ENCODE data around the gene NRG3. TPM values are rescaled to one million over a fixed set of nuclear protein-coding genes. Genes with fewer than 3 reads are reported as not detected.

NRG3 gene
- total RNA-seq, 1 donor from 2014 or later = 2.3 TPM

DNA sequence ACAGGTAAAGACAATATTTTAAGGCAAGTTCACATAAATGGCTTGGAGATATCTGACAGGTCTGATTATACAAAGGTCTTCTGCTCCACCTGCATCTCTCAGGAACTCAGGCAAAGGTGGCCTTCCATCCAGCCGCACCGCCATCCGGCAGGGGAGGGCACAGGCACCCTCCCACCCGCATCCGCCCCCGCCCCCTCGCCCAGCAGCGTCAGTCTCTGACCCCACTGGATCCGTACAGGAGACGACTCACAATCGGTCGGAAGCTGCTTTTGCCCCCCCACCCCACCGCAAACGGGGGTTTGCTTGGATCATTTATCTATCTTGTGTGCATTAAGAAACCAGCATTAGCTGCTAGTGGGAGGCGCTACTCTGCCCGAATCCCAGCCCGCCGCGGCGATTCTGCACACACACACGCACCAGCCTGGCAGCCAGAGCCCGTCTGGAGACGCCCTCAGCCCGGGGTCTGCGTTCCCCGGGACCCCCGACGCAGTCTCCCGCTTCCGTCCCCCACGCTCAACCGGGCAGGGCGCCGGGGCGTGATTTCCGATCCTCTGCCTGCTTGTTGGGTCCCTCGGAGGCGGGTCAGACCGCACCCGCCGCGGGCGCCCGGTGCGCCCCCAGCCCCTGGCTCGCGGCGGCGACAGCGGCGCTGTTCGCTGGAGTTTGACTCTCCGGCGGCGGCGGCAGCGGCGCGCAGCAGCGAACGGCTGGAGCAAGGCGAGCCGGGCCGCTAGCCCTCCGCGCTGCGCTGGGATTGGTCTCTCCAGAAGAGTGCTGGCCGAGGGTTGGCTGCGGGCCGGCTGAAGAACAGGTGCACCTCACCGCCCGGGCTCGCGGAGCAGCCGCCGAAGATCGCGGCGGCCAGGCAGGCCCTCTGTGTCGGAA is 820 bp upstream of the NRG3 start:
- TF ChIP-seq, protein P1, sequence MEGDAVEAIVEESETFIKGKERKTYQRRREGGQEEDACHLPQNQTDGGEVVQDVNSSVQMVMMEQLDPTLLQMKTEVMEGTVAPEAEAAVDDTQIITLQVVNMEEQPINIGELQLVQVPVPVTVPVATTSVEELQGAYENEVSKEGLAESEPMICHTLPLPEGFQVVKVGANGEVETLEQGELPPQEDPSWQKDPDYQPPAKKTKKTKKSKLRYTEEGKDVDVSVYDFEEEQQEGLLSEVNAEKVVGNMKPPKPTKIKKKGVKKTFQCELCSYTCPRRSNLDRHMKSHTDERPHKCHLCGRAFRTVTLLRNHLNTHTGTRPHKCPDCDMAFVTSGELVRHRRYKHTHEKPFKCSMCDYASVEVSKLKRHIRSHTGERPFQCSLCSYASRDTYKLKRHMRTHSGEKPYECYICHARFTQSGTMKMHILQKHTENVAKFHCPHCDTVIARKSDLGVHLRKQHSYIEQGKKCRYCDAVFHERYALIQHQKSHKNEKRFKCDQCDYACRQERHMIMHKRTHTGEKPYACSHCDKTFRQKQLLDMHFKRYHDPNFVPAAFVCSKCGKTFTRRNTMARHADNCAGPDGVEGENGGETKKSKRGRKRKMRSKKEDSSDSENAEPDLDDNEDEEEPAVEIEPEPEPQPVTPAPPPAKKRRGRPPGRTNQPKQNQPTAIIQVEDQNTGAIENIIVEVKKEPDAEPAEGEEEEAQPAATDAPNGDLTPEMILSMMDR (IDR thresholded peaks at IDR 0.05) = no peak
- ATAC-seq (peak; percentile 94), DNase-seq (peak; percentile 90)
- H3K4me1 ChIP-seq = peaks cover 7% of the 10 kb centered on the region
- intact Hi-C loops (cut with DNase I) = no loop called here
- no peaks in the 10 kb centered on the region for H3K9me3 ChIP-seq
- H3K27ac ChIP-seq = no peak overlapping the region
- H3K36me3 ChIP-seq = no peaks in the 10 kb centered on the region
- peaks cover 24% of the 10 kb centered on the region for H3K27me3 ChIP-seq
- H3K4me3 ChIP-seq = peak overlapping the region; percentile 45

DNA sequence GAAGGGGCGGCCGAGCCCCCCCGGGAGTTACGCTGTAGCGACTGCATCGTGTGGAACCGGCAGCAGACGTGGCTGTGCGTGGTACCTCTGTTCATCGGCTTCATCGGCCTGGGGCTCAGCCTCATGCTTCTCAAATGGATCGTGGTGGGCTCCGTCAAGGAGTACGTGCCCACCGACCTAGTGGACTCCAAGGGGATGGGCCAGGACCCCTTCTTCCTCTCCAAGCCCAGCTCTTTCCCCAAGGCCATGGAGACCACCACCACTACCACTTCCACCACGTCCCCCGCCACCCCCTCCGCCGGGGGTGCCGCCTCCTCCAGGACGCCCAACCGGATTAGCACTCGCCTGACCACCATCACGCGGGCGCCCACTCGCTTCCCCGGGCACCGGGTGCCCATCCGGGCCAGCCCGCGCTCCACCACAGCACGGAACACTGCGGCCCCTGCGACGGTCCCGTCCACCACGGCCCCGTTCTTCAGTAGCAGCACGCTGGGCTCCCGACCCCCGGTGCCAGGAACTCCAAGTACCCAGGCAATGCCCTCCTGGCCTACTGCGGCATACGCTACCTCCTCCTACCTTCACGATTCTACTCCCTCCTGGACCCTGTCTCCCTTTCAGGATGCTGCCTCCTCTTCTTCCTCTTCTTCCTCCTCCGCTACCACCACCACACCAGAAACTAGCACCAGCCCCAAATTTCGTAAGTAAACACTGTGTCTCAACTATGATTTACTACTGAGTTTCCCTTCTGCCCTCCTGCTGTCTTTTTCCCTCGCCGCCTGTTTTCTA is 666 bp downstream of the NRG3 start:
- Histone ChIP-seq H3K4me3 (peak overlapping the region; percentile 41), H3K4me1 (peaks cover 7% of the 10 kb centered on the region), H3K27me3 (peaks cover 19% of the 10 kb centered on the region), H3K36me3 (no peaks in the 10 kb centered on the region), H3K9me3 (no peaks in the 10 kb centered on the region), H3K27ac (no peak overlapping the region)
- TF ChIP-seq, protein P1 (IDR thresholded peaks at IDR 0.05) = no peak
- peak; percentile 2 for ATAC-seq
- intact Hi-C loops (cut with DNase I) = no loop called here
- peak; percentile 62 for DNase-seq

DNA sequence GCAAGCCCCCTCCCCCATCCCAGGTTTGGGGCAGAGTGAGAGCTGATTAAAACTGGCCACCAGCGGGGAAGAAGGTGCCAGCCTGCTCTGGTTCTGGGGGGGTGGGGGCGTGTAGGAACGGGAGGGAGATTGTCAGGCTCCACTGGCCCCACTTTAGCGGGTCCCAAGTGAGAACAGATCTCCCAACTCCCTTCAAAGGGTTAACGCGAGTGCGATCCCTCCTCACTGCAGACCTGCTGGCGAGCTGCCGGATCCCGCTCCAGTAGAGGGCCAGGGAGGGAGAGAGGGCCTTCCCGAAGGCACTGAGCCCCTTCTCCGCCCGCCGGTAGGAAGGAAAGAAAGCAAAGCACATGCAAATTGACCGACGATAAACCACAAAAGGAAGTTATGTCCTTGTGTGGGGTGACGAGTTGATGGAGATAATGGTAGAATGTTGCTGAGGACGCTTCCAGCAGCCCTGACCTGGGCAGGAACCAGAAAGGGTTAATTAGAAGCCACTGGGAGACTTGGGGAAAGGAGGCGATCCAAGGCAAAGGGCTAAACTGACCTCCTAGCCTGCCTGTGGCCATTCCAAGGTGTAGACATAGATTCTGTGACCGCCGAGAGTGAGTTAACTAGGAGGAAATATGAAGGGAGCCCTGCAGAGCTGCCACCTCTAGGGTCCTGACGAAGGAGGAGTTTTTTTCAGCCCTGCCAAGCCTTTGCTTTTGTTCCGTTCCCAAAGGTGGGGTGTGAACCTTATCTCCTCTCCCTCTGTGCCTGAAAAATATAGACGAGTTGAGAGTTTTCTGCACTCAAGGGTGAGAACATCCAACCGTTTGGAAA is 1.5 kb downstream of the NRG3 start:
- H3K27me3 ChIP-seq = peaks cover 19% of the 10 kb centered on the region
- DNase-seq = peak; percentile 60
- TF ChIP-seq, protein P1 (IDR thresholded peaks at IDR 0.05) = no peak
- H3K9me3 ChIP-seq = no peaks in the 10 kb centered on the region
- no peak overlapping the region for H3K27ac ChIP-seq
- no peaks in the 10 kb centered on the region for H3K36me3 ChIP-seq
- intact Hi-C loops (cut with DNase I) = no loop called here
- H3K4me1 ChIP-seq = peaks cover 7% of the 10 kb centered on the region
- no peak for ATAC-seq
- H3K4me3 ChIP-seq = peak overlapping the region; percentile 41

- Histone ChIP-seq H3K27ac (no peak overlapping the region), H3K9me3 (no peaks in the 10 kb centered on the region), H3K36me3 (no peaks in the 10 kb centered on the region), H3K4me3 (no peak overlapping the region), H3K4me1 (peaks cover 7% of the 10 kb centered on the region), H3K27me3 (peaks cover 19% of the 10 kb centered on the region)
- ATAC-seq (no peak), DNase-seq (no peak)
- intact Hi-C loops (cut with DNase I) = no loop called here
- TF ChIP-seq, protein P1 (IDR thresholded peaks at IDR 0.05) = no peak
Observed at GRCh38 chr10:81877596-81877995, 2.6 kb downstream of the NRG3 start.

GRCh38 chr10:81882011-81882410 is 7.0 kb downstream of the NRG3 start:
- intact Hi-C loops (cut with DNase I) = no loop called here
- Histone ChIP-seq H3K4me1 (no peaks in the 10 kb centered on the region), H3K4me3 (no peak overlapping the region), H3K36me3 (no peaks in the 10 kb centered on the region), H3K27me3 (peaks cover 5% of the 10 kb centered on the region), H3K27ac (no peak overlapping the region), H3K9me3 (no peaks in the 10 kb centered on the region)
- ATAC-seq = no peak
- TF ChIP-seq, protein P1 (IDR thresholded peaks at IDR 0.05) = no peak
- DNase-seq = no peak

Data from upper lobe of right lung (tissue), 1 donor.